Measurements from ENCODE around the gene CTDP1. TPM values are rescaled to one million over a fixed set of nuclear protein-coding genes. Genes with fewer than 3 reads are reported as not detected.
A peak's percentile ranks its signal among the peaks of the same experiment; 100 is the strongest.

CTDP1 gene
- total and polyA plus RNA-seq, 9 of the 15 experiments (the other 6 are each of a cell fraction or from before 2014, with no cell fraction given), result 0.07 to 19.2 (median 4.0) TPM

GRCh38 chr18:79659733-79660132 is 19.9 kb upstream of the CTDP1 start (continued):
- no peak for TF ChIP-seq TBL1XR1 (IDR thresholded peaks at IDR 0.05; ENCODE audit: low read length in 2 of 2)
- TF ChIP-seq ZBTB9 (CRISPR knock-in tag; IDR thresholded peaks at IDR 0.05), result no peak
- no peak for TF ChIP-seq ZHX1 (conservative IDR thresholded peaks at IDR 0.05; ENCODE audit: low read length)
- no peak for TF ChIP-seq NR3C1 (CRISPR knock-in tag; IDR thresholded peaks at IDR 0.05)
- TF ChIP-seq CREBBP (IDR thresholded peaks at IDR 0.05; ENCODE audit: low read depth, low read length), result no peak

GRCh38 chr18:79662034-79662433 is 17.6 kb upstream of the CTDP1 start:
- H3K4me1 ChIP-seq (replicated peaks in 1 of 2; ENCODE audit: control insufficient read depth in 2 of 2, insufficient read depth in 2 of 2, low read length in 2 of 2), result no peaks in the 10 kb centered on the region
- 0% methylated on average over 3 of the region's 4 CpGs for WGBS (ENCODE audit: insufficient coverage, low coverage, missing lambda C conversion rate)
- FAIRE-seq (no peak), ATAC-seq (no peak), DNase-seq (ENCODE audit: extremely low read depth in 1 of 4, low spot score in 3 of 4) (no peak)
- H3K4me2 ChIP-seq (ENCODE audit: insufficient read depth, low read length), result no peak overlapping the region
- peaks cover 21 to 40% of the 10 kb centered on the region in 2 experiments; a peak in 4 of 5 replicates for H3K27me3 ChIP-seq (ENCODE audit: control insufficient read depth in 2 of 2, insufficient read depth in 2 of 2, low read length in 2 of 2)
- H2AFZ ChIP-seq (ENCODE audit: low read depth, low read length), result no peak overlapping the region
- intact Hi-C loops (cut with micrococcal nuclease), result no loop called here
- TF ChIP-seq RBBP5 (IDR thresholded peaks at IDR 0.05; ENCODE audit: borderline replicate concordance, insufficient read depth, low read length, poor library complexity, severe bottlenecking), result no peak
- peak; percentile 69 for TF ChIP-seq CBX2 (IDR thresholded peaks at IDR 0.05; ENCODE audit: insufficient read depth, low read length, poor library complexity, severe bottlenecking)
- TF ChIP-seq CCNT2 (IDR thresholded peaks at IDR 0.05; ENCODE audit: borderline replicate concordance, extremely low read depth, insufficient read length, low read depth, low read length), result no peak
- TF ChIP-seq KAT2B (IDR thresholded peaks at IDR 0.05; ENCODE audit: low read depth, low read length), result no peak
- ChIA-PET CTCF (ENCODE audit: low intra/inter-chr PET ratio) (no interaction called here), POLR2A (no interaction called here)
- no peaks in the 10 kb centered on the region for H3K9me3 ChIP-seq (replicated peaks; ENCODE audit: control insufficient read depth, insufficient read depth, low read depth, low read length)
- no peaks in the 10 kb centered on the region for H4K20me1 ChIP-seq (replicated peaks; ENCODE audit: control insufficient read depth, insufficient read depth, low read length)
- no peak overlapping the region for H3K27ac ChIP-seq (ENCODE audit: extremely low read depth, low read depth, low read length)
- H3K9ac ChIP-seq (ENCODE audit: insufficient read depth in 1 of 2, low read depth in 2 of 2, low read length in 2 of 2), result no peak overlapping the region
- in situ Hi-C loops (cut with MboI), result no loop called here
- no TSS peak for BruUV-seq (replicated peaks)
- no peaks in the 10 kb centered on the region for H3K79me2 ChIP-seq (ENCODE audit: control insufficient read depth, insufficient read depth, low read length)
- no peak overlapping the region for H3K4me3 ChIP-seq
- no peaks in the 10 kb centered on the region for H3K36me3 ChIP-seq (ENCODE audit: control insufficient read depth, insufficient read depth, low read length)
- no peaks in the 10 kb centered on the region for H3K9me1 ChIP-seq (ENCODE audit: control insufficient read depth, insufficient read depth, low read length)
